CD4-positive, alpha-beta T cell treated with Interleukin-4 for 1 hour (primary cell): Measurements from ENCODE around the gene KLHL30.
"Not testable (repeated sequence)": the region's sequence is repeated elsewhere in the genome, so short reads cannot be mapped to it uniquely, and the experiment has no call there.

Experiments
- DNase-seq, 2 donors: peaks; one replicate each; pipeline ENCODE4 v3.0.0-alpha.2; 2020 to 2022

The KLHL30 gene

GRCh38 chr2:238103465-238104225 lies 34.8 kb upstream of the KLHL30 start:
- DNase-seq = no peak

- no peak for DNase-seq
These were observed 34.2 kb upstream of the KLHL30 start for GRCh38 chr2:238104226-238104690.

- no peak for DNase-seq
These were observed 33.6 kb upstream of the KLHL30 start for GRCh38 chr2:238104691-238105371.

GRCh38 chr2:238105506-238106338 lies 32.7 kb upstream of the KLHL30 start:
- no peak for DNase-seq

GRCh38 chr2:238106339-238106697 lies 32.1 kb upstream of the KLHL30 start:
- DNase-seq = no peak

- DNase-seq = no peak
These were observed 31.6 kb upstream of the KLHL30 start for GRCh38 chr2:238106698-238107524.

GRCh38 chr2:238107525-238108422 lies 30.7 kb upstream of the KLHL30 start:
- DNase-seq = peak in 1 of 2 donors; percentile 70

GRCh38 chr2:238108423-238109183 lies 29.9 kb upstream of the KLHL30 start:
- peak in 1 of 2 donors; percentile 45 for DNase-seq

GRCh38 chr2:238113611-238114010 lies 24.9 kb upstream of the KLHL30 start:
- no peak for DNase-seq

GRCh38 chr2:238114331-238114841 lies 24.1 kb upstream of the KLHL30 start:
- DNase-seq = no peak

GRCh38 chr2:238114851-238115660 lies 23.4 kb upstream of the KLHL30 start:
- DNase-seq = no peak

GRCh38 chr2:238115709-238116108 lies 22.8 kb upstream of the KLHL30 start:
- not testable (repeated sequence) for DNase-seq

- DNase-seq = no peak
These were observed 21.9 kb upstream of the KLHL30 start for GRCh38 chr2:238116298-238117198.

- DNase-seq = no peak
These were observed 21.0 kb upstream of the KLHL30 start for GRCh38 chr2:238117199-238118154.

GRCh38 chr2:238119756-238120462 lies 18.6 kb upstream of the KLHL30 start:
- DNase-seq = no peak
